Coronary artery (tissue), 2 donors: ENCODE results near the gene XPNPEP2.

Experiments used
- DNase-seq: peaks from one replicate; pipeline ENCODE4 v3.0.0-alpha.2; 2017; ENCODE audit warnings: low spot score
- H3K27ac ChIP-seq, 2 donors: fragments of 200-600 bp; sonication (generic); one replicate each; pipeline ENCODE4 v1.5.1; 2016 to 2019
- H3K4me3 ChIP-seq: fragments of 200-600 bp; sonication (generic); 2 replicates; pipeline ENCODE4 v1.5.1; 2016; ENCODE audit warnings: mild to moderate bottlenecking, moderate library complexity
- CTCF ChIP-seq: fragments of 200-600 bp; sonication (generic); IDR thresholded peaks from one replicate; pipeline ENCODE4 v1.5.1; 2019; ENCODE audit warnings: antibody characterized with exemption

XPNPEP2 gene

GRCh38 chrX:129798456-129798855, 59.7 kb downstream of the XPNPEP2 start:
- no peak for TF ChIP-seq CTCF
- no peak overlapping the region for H3K27ac ChIP-seq
- no peak for DNase-seq
- H3K4me3 ChIP-seq, result no peak overlapping the region

- TF ChIP-seq CTCF, result no peak
- no peak overlapping the region for H3K4me3 ChIP-seq
Measured at GRCh38 chrX:129798888-129799287, 60.1 kb downstream of the XPNPEP2 start.

GRCh38 chrX:129800186-129800585, 61.4 kb downstream of the XPNPEP2 start:
- TF ChIP-seq CTCF, result no peak
- Histone ChIP-seq H3K4me3 (no peak overlapping the region), H3K27ac (no peak overlapping the region)
- no peak for DNase-seq

More at GRCh38 chrX:129798888-129799287, 60.1 kb downstream of the XPNPEP2 start:
- no peak for DNase-seq
- H3K27ac ChIP-seq, result no peak overlapping the region

GRCh38 chrX:129802863-129803262, 64.1 kb downstream of the XPNPEP2 start:
- no peak overlapping the region for H3K4me3 ChIP-seq
- no peak for DNase-seq
- TF ChIP-seq CTCF, result no peak
- H3K27ac ChIP-seq, result no peak overlapping the region

GRCh38 chrX:129804806-129805205, 66.0 kb downstream of the XPNPEP2 start:
- H3K4me3 ChIP-seq, result no peak overlapping the region
- H3K27ac ChIP-seq, result no peak overlapping the region
- no peak for DNase-seq
- TF ChIP-seq CTCF, result no peak

- no peak for TF ChIP-seq CTCF
- Histone ChIP-seq H3K27ac (no peak overlapping the region), H3K4me3 (no peak overlapping the region)
- no peak for DNase-seq
Measured at GRCh38 chrX:129808158-129808828, 69.5 kb downstream of the XPNPEP2 start.
